Upper lobe of left lung (tissue), 6 donors: Measurements from ENCODE around the gene HIF3A. TPM values are rescaled to one million over a fixed set of nuclear protein-coding genes. Genes with fewer than 3 reads are reported as not detected.
"Not testable (repeated sequence)": the region's sequence is repeated elsewhere in the genome, so short reads cannot be mapped to it uniquely, and the experiment has no call there.

Source experiments
- ATAC-seq, 2 donors: fragments of 200-7000 bp; cut with Tn5 transposase; one replicate each; pipeline ENCODE4 v1.9.1; 2022; ENCODE audit warnings: mild to moderate bottlenecking in 2 of 2, moderate library complexity in 2 of 2; ENCODE audit not compliant: low FRiP score in 2 of 2
- DNase-seq, 2 donors: peaks; one replicate each; pipeline ENCODE4 v3.0.0-alpha.2; 2019 to 2020
- H3K27ac ChIP-seq, 4 donors: fragments of 200-600 bp; sonication (generic); one replicate each; pipeline ENCODE4 v1.5.1; 2016 to 2019
- H3K27me3 ChIP-seq, 4 donors: fragments of 200-600 bp; sonication (generic); one replicate each; pipeline ENCODE4 v1.5.1; 2017 to 2019
- H3K36me3 ChIP-seq, 4 donors: fragments of 200-600 bp; sonication (generic); one replicate each; pipeline ENCODE4 v1.5.1; 2016 to 2019
- H3K4me1 ChIP-seq, 4 donors: fragments of 200-600 bp; sonication (generic); one replicate each; pipeline ENCODE4 v1.5.1; 2018 to 2019
- H3K4me3 ChIP-seq, 4 donors: fragments of 200-600 bp; sonication (generic); one replicate each; pipeline ENCODE4 v1.5.1; 2017 to 2019; ENCODE audit warnings: mild to moderate bottlenecking in 2 of 4, moderate library complexity in 1 of 4
- H3K9me3 ChIP-seq, 4 donors: fragments of 200-600 bp; sonication (generic); one replicate each; pipeline ENCODE4 v1.5.1; 2018 to 2019
- EP300 ChIP-seq, 4 donors: sonication (generic); formaldehyde crosslinking; IDR thresholded peaks; one replicate each; pipeline ENCODE4 v1.5.1; 2017; ENCODE audit warnings: antibody characterized with exemption in 4 of 4, control low read depth in 2 of 4
- POLR2A ChIP-seq, 4 donors: fragments of 450-650 bp; IDR thresholded peaks; one replicate each; pipeline ENCODE4 v1.5.1; 2016 to 2017; ENCODE audit warnings: antibody characterized with exemption in 4 of 4, mild to moderate bottlenecking in 2 of 4
- POLR2AphosphoS5 ChIP-seq, 2 donors: sonication (generic); formaldehyde crosslinking; IDR thresholded peaks; one replicate each; pipeline ENCODE4 v1.5.1; 2017; ENCODE audit warnings: antibody characterized with exemption in 2 of 2
- WGBS, 2 donors: methylation state at CpG; one replicate each; pipeline ENCODE4 v1.1.5; 2017 to 2018; 5-methylcytosine and 5-hydroxymethylcytosine counted together
- total RNA-seq, 6 donors: library from RNA; depleted of rRNA in 4 of 6; stranded (reverse); fragments of >200 nt in 4 of 6; gene quantifications; one replicate each; pipeline versions ENCODE4 v1.1.0 to v1.2.1, GENCODE V29; 2016 to 2021
- TF ChIP-seq, protein P1 (sequence below), 6 experiments: fragments of 450-650 bp in 4 of 6; fragments of 200-600 bp in 2 of 6; sonication (generic) in 2 of 6; IDR thresholded peaks; one replicate each; pipeline ENCODE4 v1.5.1; 2016 to 2019; ENCODE audit warnings: antibody characterized with exemption in 6 of 6
- donor health status: DM: no; HTN: no; CAD: no; lungs with moderate emphysema.
- donor health status: DM: no; HTN: yes; CAD: no; lungs with severe emphysema.

HIF3A gene
- total RNA-seq, 6 donors from 2014 or later, result 42.3 to 1,057 (median 61.3) TPM

DNA sequence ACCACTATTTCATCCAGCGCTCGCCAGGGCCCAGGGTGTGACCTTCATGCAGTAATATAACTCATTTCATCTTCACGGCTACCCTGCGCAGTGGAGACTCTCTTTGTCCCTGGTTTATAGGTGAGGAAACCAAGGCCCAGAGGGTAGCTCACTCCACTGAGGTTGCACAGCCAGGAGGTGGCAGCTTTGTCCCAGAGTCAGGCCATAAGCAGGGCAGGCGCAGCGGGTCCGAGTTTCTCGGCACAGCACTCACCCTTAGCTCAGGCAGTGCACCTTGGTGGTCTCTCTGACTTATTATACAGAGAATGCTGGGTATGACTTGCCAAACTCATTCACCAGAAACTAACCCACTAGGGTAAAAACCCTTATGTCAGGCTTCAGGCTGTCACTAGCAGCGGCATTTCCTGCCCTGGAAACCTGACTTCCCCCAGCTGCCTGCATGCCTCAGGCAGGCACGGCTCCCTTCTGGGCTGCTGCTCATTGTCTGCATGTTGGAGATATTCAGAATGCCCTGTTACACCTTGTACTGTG, 74.6 kb downstream of the HIF3A start:
- TF ChIP-seq EP300 (IDR thresholded peaks at IDR 0.05) (no peak), POLR2AphosphoS5 (IDR thresholded peaks at IDR 0.05) (no peak), POLR2A (IDR thresholded peaks at IDR 0.05) (no peak)
- TF ChIP-seq, protein P1, sequence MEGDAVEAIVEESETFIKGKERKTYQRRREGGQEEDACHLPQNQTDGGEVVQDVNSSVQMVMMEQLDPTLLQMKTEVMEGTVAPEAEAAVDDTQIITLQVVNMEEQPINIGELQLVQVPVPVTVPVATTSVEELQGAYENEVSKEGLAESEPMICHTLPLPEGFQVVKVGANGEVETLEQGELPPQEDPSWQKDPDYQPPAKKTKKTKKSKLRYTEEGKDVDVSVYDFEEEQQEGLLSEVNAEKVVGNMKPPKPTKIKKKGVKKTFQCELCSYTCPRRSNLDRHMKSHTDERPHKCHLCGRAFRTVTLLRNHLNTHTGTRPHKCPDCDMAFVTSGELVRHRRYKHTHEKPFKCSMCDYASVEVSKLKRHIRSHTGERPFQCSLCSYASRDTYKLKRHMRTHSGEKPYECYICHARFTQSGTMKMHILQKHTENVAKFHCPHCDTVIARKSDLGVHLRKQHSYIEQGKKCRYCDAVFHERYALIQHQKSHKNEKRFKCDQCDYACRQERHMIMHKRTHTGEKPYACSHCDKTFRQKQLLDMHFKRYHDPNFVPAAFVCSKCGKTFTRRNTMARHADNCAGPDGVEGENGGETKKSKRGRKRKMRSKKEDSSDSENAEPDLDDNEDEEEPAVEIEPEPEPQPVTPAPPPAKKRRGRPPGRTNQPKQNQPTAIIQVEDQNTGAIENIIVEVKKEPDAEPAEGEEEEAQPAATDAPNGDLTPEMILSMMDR (IDR thresholded peaks at IDR 0.05), result no peak
- H3K27me3 ChIP-seq, result no peaks in the 10 kb centered on the region
- H3K4me1 ChIP-seq, result peaks cover 21 to 36% (median 28%) of the 10 kb centered on the region in 4 donors
- H3K27ac ChIP-seq, result peak overlapping the region in 1 of 4 donors; percentile 13
- ATAC-seq, result no peak
- H3K4me3 ChIP-seq, result no peak overlapping the region
- H3K9me3 ChIP-seq, result no peaks in the 10 kb centered on the region
- peaks cover 2 to 32% (median 11%) of the 10 kb centered on the region in 4 donors for H3K36me3 ChIP-seq
- 62 to 85% methylated on average over 9 to 10 of the region's 10 CpGs for WGBS, 2 donors
- DNase-seq, result no peak

DNA sequence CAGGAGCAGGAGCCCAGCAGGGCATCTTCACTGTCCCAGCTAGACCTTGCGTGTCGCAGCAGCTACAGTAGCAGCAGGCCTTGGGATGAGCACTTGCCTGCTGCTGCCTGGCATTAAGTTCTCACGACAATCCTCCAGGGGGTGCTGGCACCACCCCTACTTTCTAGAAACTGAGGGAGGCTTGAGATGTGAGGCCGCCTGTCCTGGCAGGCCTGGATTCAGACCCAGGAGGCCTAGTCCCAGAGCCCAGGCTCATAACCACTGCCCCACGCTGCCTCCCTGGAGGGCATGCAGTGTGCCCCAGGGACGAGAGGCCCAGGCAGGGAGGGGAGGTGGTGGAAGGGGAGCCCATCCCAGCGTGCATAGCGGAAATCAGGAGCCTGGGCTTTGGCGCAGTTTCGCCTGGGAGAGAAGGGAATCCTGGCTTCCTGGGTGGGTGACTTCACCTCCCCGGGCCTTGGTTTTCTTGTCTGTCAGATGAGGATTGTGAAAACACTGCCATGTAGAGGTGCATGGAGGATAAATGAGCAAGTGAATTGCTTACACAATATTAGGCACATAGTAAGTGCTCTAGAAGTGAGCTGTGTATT, 76.2 kb downstream of the HIF3A start:
- peak in 1 of 2 donors; percentile 30 for DNase-seq
- peaks cover 21 to 36% (median 28%) of the 10 kb centered on the region in 4 donors for H3K4me1 ChIP-seq

DNA sequence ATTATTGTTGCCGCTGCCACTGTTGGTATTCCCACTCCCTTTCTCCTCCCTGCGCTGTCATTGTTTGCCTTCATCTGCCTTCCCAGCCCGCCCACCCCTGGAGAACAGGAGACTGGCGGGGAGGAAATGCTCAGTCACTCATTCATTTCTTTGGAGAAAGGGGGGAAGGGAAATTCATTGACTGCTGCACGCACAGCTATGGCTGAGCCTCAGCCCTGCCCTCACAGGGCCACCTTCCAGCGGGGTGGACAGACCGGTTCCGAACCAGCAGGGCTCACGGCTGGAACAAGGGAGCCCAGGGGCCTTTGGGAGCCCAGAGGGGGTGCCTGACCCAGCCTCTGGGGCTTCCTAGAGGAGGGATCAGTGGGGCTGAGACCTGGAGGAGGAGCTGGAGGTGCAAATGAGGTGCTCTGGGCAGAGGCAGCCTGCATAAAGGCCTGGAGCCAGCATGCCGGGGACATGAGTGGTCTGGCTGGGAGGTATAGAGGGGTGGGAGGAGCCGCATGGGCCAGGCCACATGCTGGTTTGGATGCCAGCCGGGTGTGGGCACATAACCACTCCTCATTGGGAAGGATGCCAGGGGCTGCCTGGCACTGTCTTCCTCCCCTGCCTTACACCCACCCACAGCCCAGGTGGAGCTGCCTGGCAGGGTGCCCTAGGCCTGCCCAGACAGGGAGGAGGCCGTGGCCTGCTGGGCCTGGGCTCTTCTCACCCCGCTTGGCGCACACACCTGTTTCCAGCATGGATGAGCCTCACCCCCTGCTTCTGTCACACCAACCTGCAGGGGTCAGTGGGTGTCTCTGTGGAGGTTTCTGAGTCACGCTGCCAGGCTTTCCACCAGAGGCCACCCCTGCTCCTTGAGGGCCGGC, 76.9 kb downstream of the HIF3A start:
- peak; percentile 58 to 89 for ATAC-seq
- Histone ChIP-seq H3K27me3 (no peaks in the 10 kb centered on the region), H3K4me1 (peaks cover 21 to 36% (median 28%) of the 10 kb centered on the region in 4 donors), H3K4me3 (no peak overlapping the region), H3K9me3 (no peaks in the 10 kb centered on the region), H3K36me3 (peaks cover 2 to 33% (median 21%) of the 10 kb centered on the region in 4 donors), H3K27ac (peak overlapping the region; percentile 65 to 81 (median 73))
- TF ChIP-seq, protein P1 (IDR thresholded peaks at IDR 0.05), result no peak
- TF ChIP-seq POLR2AphosphoS5 (IDR thresholded peaks at IDR 0.05), result peak in 1 of 2 donors; percentile 37
- 32 to 42% methylated on average over 11 to 16 of the region's 17 CpGs for WGBS, 2 donors
- peak; percentile 92 to 96 for DNase-seq

More for the DNA sequence above, 76.2 kb downstream of the HIF3A start:
- no peaks in the 10 kb centered on the region for H3K27me3 ChIP-seq
- TF ChIP-seq, protein P1 (IDR thresholded peaks at IDR 0.05), result peak in 3 of 6 experiments; percentile 19 to 21 (median 20)
- TF ChIP-seq POLR2AphosphoS5 (IDR thresholded peaks at IDR 0.05) (no peak), POLR2A (IDR thresholded peaks at IDR 0.05) (no peak), EP300 (IDR thresholded peaks at IDR 0.05) (no peak)
- ATAC-seq, result no peak
- no peak overlapping the region for H3K4me3 ChIP-seq
- WGBS, 2 donors, result 65 to 71% methylated on average over 6 to 11 of the region's 11 CpGs
- peak overlapping the region; percentile 65 to 81 (median 73) for H3K27ac ChIP-seq
- H3K9me3 ChIP-seq, result no peaks in the 10 kb centered on the region
- peaks cover 2 to 34% (median 21%) of the 10 kb centered on the region in 4 donors for H3K36me3 ChIP-seq

- ATAC-seq (no peak), DNase-seq (peak in 1 of 2 donors; percentile 29)
- no peaks in the 10 kb centered on the region for H3K9me3 ChIP-seq
- peaks cover 21 to 36% (median 28%) of the 10 kb centered on the region in 4 donors for H3K4me1 ChIP-seq
- no peaks in the 10 kb centered on the region for H3K27me3 ChIP-seq
- TF ChIP-seq, protein P1 (IDR thresholded peaks at IDR 0.05), result no peak
- TF ChIP-seq POLR2A (IDR thresholded peaks at IDR 0.05), result no peak
- no peak for TF ChIP-seq EP300 (IDR thresholded peaks at IDR 0.05)
- no peak for TF ChIP-seq POLR2AphosphoS5 (IDR thresholded peaks at IDR 0.05)
- WGBS, 2 donors, result 89 to 93% methylated on average over 15 to 21 of the region's 21 CpGs
- peak overlapping the region; percentile 65 to 81 (median 73) for H3K27ac ChIP-seq
- peaks cover 2 to 44% (median 22%) of the 10 kb centered on the region in 4 donors for H3K36me3 ChIP-seq
- no peak overlapping the region for H3K4me3 ChIP-seq
Observed at GRCh38 chr19:46374536-46375475, 78.0 kb downstream of the HIF3A start.

- Histone ChIP-seq H3K4me1 (peaks cover 21 to 36% (median 28%) of the 10 kb centered on the region in 4 donors), H3K36me3 (peaks cover 2 to 51% (median 24%) of the 10 kb centered on the region in 4 donors)
- peak in 1 of 2 donors; percentile 72 for DNase-seq
- ATAC-seq, H3K4me3 ChIP-seq, H3K27me3 ChIP-seq, H3K9me3 ChIP-seq, H3K27ac ChIP-seq: not testable (repeated sequence)
- WGBS, 2 donors, result 92 to 95% methylated on average over 12 to 21 of the region's 22 CpGs
Observed at GRCh38 chr19:46375476-46376067, 78.7 kb downstream of the HIF3A start.
